HepG2 (cell line): ENCODE results near the gene LRRN4CL. TPM values are rescaled to one million over a fixed set of nuclear protein-coding genes. Genes with fewer than 3 reads are reported as not detected.
A peak's percentile ranks its signal among the peaks of the same experiment; 100 is the strongest.

ENCODE experiments used
- ARHGAP35 ChIP-seq: sonication (generic); formaldehyde crosslinking; IDR thresholded peaks from 2 replicates; pipeline ENCODE4 v1.9.0; 2022; ENCODE audit warnings: mild to moderate bottlenecking, inconsistent platforms, moderate library complexity, missing genetic modification reagents, borderline replicate concordance
- ATF4 ChIP-seq, 2 experiments: fragments of 450-650 bp in 1 of 2; sonication (generic) in 1 of 2; formaldehyde crosslinking; IDR thresholded peaks; 2 replicates each; pipeline versions ENCODE4 v1.5.0 to v1.8.0; 2020 to 2022; ENCODE audit warnings: mild to moderate bottlenecking in 1 of 2, missing genetic modification reagents in 1 of 2
- CBFB ChIP-seq: sonication (generic); formaldehyde crosslinking; IDR thresholded peaks from 2 replicates; pipeline ENCODE4 v1.4.0; 2020; ENCODE audit warnings: missing genetic modification reagents
- DR1 ChIP-seq: sonication (generic); formaldehyde crosslinking; IDR thresholded peaks from 2 replicates; pipeline ENCODE4 v1.8.0; 2021; ENCODE audit warnings: mild to moderate bottlenecking, missing genetic modification reagents, inconsistent platforms
- GABPA ChIP-seq, 2 experiments: IDR thresholded peaks; 2 replicates each; pipeline ENCODE4 v1.6.1; 2011 to 2016; ENCODE audit warnings: low read depth in 2 of 2, low read length in 1 of 2, missing biosample characterization in 1 of 2, missing genetic modification characterization in 1 of 2
- GZF1 ChIP-seq: sonication (generic); formaldehyde crosslinking; IDR thresholded peaks from 2 replicates; pipeline ENCODE4 v1.5.1; 2020; ENCODE audit warnings: mild to moderate bottlenecking, missing genetic modification reagents
- HES4 ChIP-seq: sonication (generic); formaldehyde crosslinking; IDR thresholded peaks from 2 replicates; pipeline ENCODE4 v1.9.0; 2021; ENCODE audit warnings: mild to moderate bottlenecking, missing genetic modification reagents, borderline replicate concordance
- KMT2A ChIP-seq: sonication (generic); formaldehyde crosslinking; IDR thresholded peaks from 2 replicates; pipeline ENCODE4 v1.4.0; 2020; ENCODE audit warnings: missing genetic modification reagents
- KMT2B ChIP-seq: IDR thresholded peaks from 2 replicates; pipeline ENCODE4 v1.6.1; 2016; ENCODE audit warnings: missing genetic modification reagents, missing compliant biosample characterization
- MEIS2 ChIP-seq: sonication (generic); formaldehyde crosslinking; IDR thresholded peaks from 2 replicates; pipeline ENCODE4 v1.9.0; 2021; ENCODE audit warnings: mild to moderate bottlenecking, missing genetic modification reagents
- MTA3 ChIP-seq: sonication (generic); formaldehyde crosslinking; IDR thresholded peaks from 2 replicates; pipeline ENCODE4 v1.4.0; 2020; ENCODE audit warnings: missing genetic modification reagents
- NFKB2 ChIP-seq: sonication (generic); formaldehyde crosslinking; IDR thresholded peaks from 2 replicates; pipeline ENCODE4 v1.4.0; 2020; ENCODE audit warnings: missing genetic modification reagents, borderline replicate concordance
- NONO ChIP-seq, 2 experiments: fragments of 450-650 bp in 1 of 2; sonication (generic) in 1 of 2; formaldehyde crosslinking in 1 of 2; IDR thresholded peaks in 1 of 2; conservative IDR thresholded peaks in 1 of 2; 2 replicates each; pipeline versions ENCODE4 v1.6.1 to v1.8.0; 2017 to 2022; ENCODE audit warnings: mild to moderate bottlenecking in 1 of 2, missing genetic modification reagents in 1 of 2, moderate library complexity in 1 of 2
- RFX3 ChIP-seq: IDR thresholded peaks from 2 replicates; pipeline ENCODE4 v1.6.1; 2016; ENCODE audit warnings: missing biosample characterization, missing genetic modification reagents
- RXRB ChIP-seq: IDR thresholded peaks from 2 replicates; pipeline ENCODE4 v1.6.1; 2016; ENCODE audit warnings: borderline replicate concordance, missing genetic modification reagents, missing compliant biosample characterization
- SMAD9 ChIP-seq: sonication (generic); formaldehyde crosslinking; IDR thresholded peaks from 2 replicates; pipeline ENCODE4 v1.5.1; 2020; ENCODE audit warnings: mild to moderate bottlenecking, missing genetic modification reagents
- SNAI1 ChIP-seq: sonication (generic); formaldehyde crosslinking; IDR thresholded peaks from 2 replicates; pipeline ENCODE4 v1.5.0; 2020; ENCODE audit warnings: mild to moderate bottlenecking, missing genetic modification reagents, borderline replicate concordance
- TARDBP ChIP-seq: sonication (generic); formaldehyde crosslinking; IDR thresholded peaks from 2 replicates; pipeline ENCODE4 v1.8.0; 2022; ENCODE audit warnings: mild to moderate bottlenecking, missing genetic modification reagents
- TCF7 ChIP-seq: sonication (generic); IDR thresholded peaks from 2 replicates; pipeline ENCODE4 v1.6.1; 2016; ENCODE audit warnings: antibody characterized with exemption, low read depth
- ZBTB2 ChIP-seq: sonication (generic); formaldehyde crosslinking; IDR thresholded peaks from 2 replicates; pipeline ENCODE4 v1.8.0; 2022; ENCODE audit warnings: low read depth, missing genetic modification reagents
- ZIK1 ChIP-seq: sonication (generic); formaldehyde crosslinking; IDR thresholded peaks from 2 replicates; pipeline ENCODE4 v1.5.0; 2020; ENCODE audit warnings: mild to moderate bottlenecking, low read depth, missing genetic modification reagents, borderline replicate concordance
- ZNF12 ChIP-seq: sonication (generic); formaldehyde crosslinking; IDR thresholded peaks from 2 replicates; pipeline ENCODE4 v1.5.0; 2020; ENCODE audit warnings: missing genetic modification reagents
- ZNF362 ChIP-seq: sonication (generic); formaldehyde crosslinking; IDR thresholded peaks from 2 replicates; pipeline ENCODE4 v1.4.0; 2020; ENCODE audit warnings: missing genetic modification reagents, mild to moderate bottlenecking, borderline replicate concordance
- ZNF431 ChIP-seq: sonication (generic); formaldehyde crosslinking; IDR thresholded peaks from 2 replicates; pipeline ENCODE4 v1.9.0; 2022; ENCODE audit warnings: missing genetic modification reagents, low read depth, mild to moderate bottlenecking, borderline replicate concordance
- ZNF501 ChIP-seq: sonication (generic); formaldehyde crosslinking; IDR thresholded peaks from 2 replicates; pipeline ENCODE4 v1.5.1; 2020; ENCODE audit warnings: mild to moderate bottlenecking, moderate library complexity, missing genetic modification reagents
- ZNF546 ChIP-seq: sonication (generic); formaldehyde crosslinking; conservative IDR thresholded peaks from 2 replicates; pipeline ENCODE4 v1.8.1; 2023; ENCODE audit warnings: mild to moderate bottlenecking, missing genetic modification reagents
- ZNF703 ChIP-seq: sonication (generic); formaldehyde crosslinking; IDR thresholded peaks from 2 replicates; pipeline ENCODE4 v1.5.1; 2020; ENCODE audit warnings: missing genetic modification reagents, mild to moderate bottlenecking, moderate library complexity, borderline replicate concordance
- ZNF772 ChIP-seq: sonication (generic); formaldehyde crosslinking; IDR thresholded peaks from 2 replicates; pipeline ENCODE4 v1.5.0; 2020; ENCODE audit warnings: mild to moderate bottlenecking, missing genetic modification reagents
- polyA plus RNA-seq, 8 experiments: library from polyadenylated mRNA; depleted of rRNA in 3 of 8; stranded (reverse) in 7 of 8; unstranded in 1 of 8; fragments of >200 nt; fragmentation: Illumina TruSeq in 4 of 8; extraction: Trizol in 4 of 8; gene quantifications; 2 replicates each; pipeline versions ENCODE4 v1.2.1 to v1.2.3, GENCODE V29; 2011 to 2016; ENCODE audit warnings: low read depth in 4 of 8, missing spikeins in 1 of 8, mixed read lengths in 1 of 8; ENCODE audit not compliant: insufficient read depth in 1 of 8
- total RNA-seq, 5 experiments: library from RNA; depleted of rRNA; stranded (reverse); fragments of >200 nt; fragmentation: Illumina TruSeq; extraction: Trizol; gene quantifications; 2 replicates each; pipeline ENCODE4 v1.2.3, GENCODE V29; 2016; ENCODE audit warnings: low read depth in 1 of 5

Gene LRRN4CL
- total and polyA plus RNA-seq, 2 of the 13 experiments (the other 11 are each of a cell fraction or from before 2014, with no cell fraction given), result 0.11 TPM; not detected in 1

GRCh38 chr11:62665075-62665598 is 24.2 kb downstream of the LRRN4CL start, which contains the start of the genes C11orf98 and CSKMT (continued):
- TF ChIP-seq ATF4 (CRISPR knock-in tag; IDR thresholded peaks at IDR 0.05) (no peak; a peak in 1 of 4 replicates), TARDBP (CRISPR knock-in tag) (no peak), KMT2B (peak; percentile 22; the same call in 1 of the 2 replicates), TCF7 (no peak), ZNF501 (CRISPR knock-in tag) (peak; percentile 91), GABPA (IDR thresholded peaks at IDR 0.05; ENCODE audit: low read depth, low read length) (peak; percentile 59), GABPA (CRISPR knock-in tag; IDR thresholded peaks at IDR 0.05; ENCODE audit: low read depth) (peak; percentile 88), GZF1 (CRISPR knock-in tag) (no peak; the same call in 1 of the 2 replicates), ZNF703 (CRISPR knock-in tag) (0 out of 2 replicates have a peak, but pooled peaks have one; percentile 19), MTA3 (no peak), ZNF362 (CRISPR knock-in tag) (peak; percentile 18; the same call in 1 of the 2 replicates), NFKB2 (CRISPR knock-in tag) (peak; percentile 64; the same call in 1 of the 2 replicates), KMT2A (no peak), ZNF431 (CRISPR knock-in tag) (no peak), HES4 (CRISPR knock-in tag) (peak; percentile 18; the same call in 1 of the 2 replicates), MEIS2 (CRISPR knock-in tag) (no peak; the same call in 1 of the 2 replicates), ZNF546 (CRISPR knock-in tag) (peak; percentile 49; the same call in 1 of the 2 replicates), ZNF772 (CRISPR knock-in tag) (no peak), SNAI1 (CRISPR knock-in tag) (peak; percentile 73; the same call in 1 of the 2 replicates), RXRB (no peak; the same call in 1 of the 2 replicates), ARHGAP35 (CRISPR knock-in tag) (peak; percentile 24; the same call in 1 of the 2 replicates), DR1 (CRISPR knock-in tag) (peak; percentile 98), CBFB (CRISPR knock-in tag) (no peak), NONO (IDR thresholded peaks at IDR 0.05) (no peak), NONO (CRISPR knock-in tag; conservative IDR thresholded peaks at IDR 0.05) (0 out of 2 replicates have a peak, but pooled peaks have one; percentile 39), ZIK1 (CRISPR knock-in tag) (no peak), ZBTB2 (CRISPR knock-in tag) (no peak), SMAD9 (CRISPR knock-in tag) (peak; percentile 29; the same call in 1 of the 2 replicates), RFX3 (CRISPR knock-in tag) (0 out of 2 replicates have a peak, but pooled peaks have one; percentile 10), ZNF12 (CRISPR knock-in tag) (peak; percentile 43; the same call in 1 of the 2 replicates)
